ENCODE measurements around the gene SLC2A8. TPM values are rescaled to one million over a fixed set of nuclear protein-coding genes. Genes with fewer than 3 reads are reported as not detected.
A peak's percentile ranks its signal among the peaks of the same experiment; 100 is the strongest.

Gene SLC2A8
- total RNA-seq, 6 donors from 2014 or later, result 7.0 to 27.4 (median 20.2) TPM

- no peaks in the 10 kb centered on the region for H3K9me3 ChIP-seq
- DNase-seq (no peak), ATAC-seq (ENCODE audit: low FRiP score in 2 of 2) (no peak)
- no peak overlapping the region for H3K4me3 ChIP-seq
- H3K36me3 ChIP-seq, result peaks cover 39 to 99% (median 86%) of the 10 kb centered on the region in 4 donors
- H3K4me1 ChIP-seq, result no peaks in the 10 kb centered on the region
- 82 to 91% methylated on average over 12 of the region's 12 CpGs for WGBS, 2 donors
- no peak overlapping the region for H3K27ac ChIP-seq
- no peaks in the 10 kb centered on the region for H3K27me3 ChIP-seq
- no peak for TF ChIP-seq EP300 (IDR thresholded peaks at IDR 0.05)
Observed at GRCh38 chr9:127437497-127438264, 40.7 kb downstream of the SLC2A8 start.

- ATAC-seq (ENCODE audit: low FRiP score in 2 of 2) (no peak), DNase-seq (no peak)
- H3K27me3 ChIP-seq, result no peaks in the 10 kb centered on the region
- H3K27ac ChIP-seq, result no peak overlapping the region
- peaks cover 42 to 100% (median 85%) of the 10 kb centered on the region in 4 donors for H3K36me3 ChIP-seq
- WGBS, 2 donors, result 92 to 93% methylated on average over 9 of the region's 9 CpGs
- no peaks in the 10 kb centered on the region for H3K9me3 ChIP-seq
- H3K4me1 ChIP-seq, result no peaks in the 10 kb centered on the region
- TF ChIP-seq POLR2A (IDR thresholded peaks at IDR 0.05) (no peak), POLR2AphosphoS5 (IDR thresholded peaks at IDR 0.05) (no peak), CTCF (IDR thresholded peaks at IDR 0.05) (no peak), EP300 (IDR thresholded peaks at IDR 0.05) (no peak)
- H3K4me3 ChIP-seq, result no peak overlapping the region
Observed at GRCh38 chr9:127438394-127438793, 41.4 kb downstream of the SLC2A8 start.

GRCh38 chr9:127444283-127444920 is 47.4 kb downstream of the SLC2A8 start:
- Histone ChIP-seq H3K4me1 (peaks cover 6 to 15% (median 12%) of the 10 kb centered on the region in 4 donors), H3K9me3 (no peaks in the 10 kb centered on the region), H3K27me3 (no peaks in the 10 kb centered on the region), H3K27ac (no peak overlapping the region), H3K4me3 (no peak overlapping the region), H3K36me3 (peaks cover 21 to 96% (median 82%) of the 10 kb centered on the region in 4 donors)
- TF ChIP-seq POLR2A (IDR thresholded peaks at IDR 0.05) (no peak), EP300 (IDR thresholded peaks at IDR 0.05) (no peak), POLR2AphosphoS5 (IDR thresholded peaks at IDR 0.05) (no peak), CTCF (IDR thresholded peaks at IDR 0.05) (no peak)
- no peak for ATAC-seq (ENCODE audit: low FRiP score in 2 of 2)
- WGBS, 2 donors, result 88 to 91% methylated on average over 17 of the region's 17 CpGs
- no peak for DNase-seq

- DNase-seq, result no peak
- TF ChIP-seq POLR2A (IDR thresholded peaks at IDR 0.05) (no peak), EP300 (IDR thresholded peaks at IDR 0.05) (no peak)
- WGBS, 2 donors, result 86 to 93% methylated on average over 14 to 15 of the region's 15 CpGs
- peaks cover 21 to 91% (median 79%) of the 10 kb centered on the region in 4 donors for H3K36me3 ChIP-seq
- no peaks in the 10 kb centered on the region for H3K9me3 ChIP-seq
- no peaks in the 10 kb centered on the region for H3K27me3 ChIP-seq
- H3K4me1 ChIP-seq, result peaks cover 14 to 23% (median 19%) of the 10 kb centered on the region in 4 donors
- H3K4me3 ChIP-seq, result no peak overlapping the region
- ATAC-seq (ENCODE audit: low FRiP score in 2 of 2), result no peak
- no peak overlapping the region for H3K27ac ChIP-seq
Observed at GRCh38 chr9:127444921-127445850, 48.2 kb downstream of the SLC2A8 start.

GRCh38 chr9:127445851-127446712 is 49.1 kb downstream of the SLC2A8 start:
- DNase-seq (no peak), ATAC-seq (ENCODE audit: low FRiP score in 2 of 2) (no peak)
- WGBS, 2 donors, result 78 to 81% methylated on average over 4 of the region's 4 CpGs
- Histone ChIP-seq H3K36me3 (peaks cover 21 to 84% (median 73%) of the 10 kb centered on the region in 4 donors), H3K4me1 (peaks cover 17 to 30% (median 22%) of the 10 kb centered on the region in 4 donors), H3K27ac (no peak overlapping the region), H3K4me3 (no peak overlapping the region), H3K27me3 (no peaks in the 10 kb centered on the region), H3K9me3 (no peaks in the 10 kb centered on the region)
- TF ChIP-seq EP300 (IDR thresholded peaks at IDR 0.05), result no peak
- no peak for TF ChIP-seq CTCF (IDR thresholded peaks at IDR 0.05)
- peak in 1 of 4 donors; percentile 16 for TF ChIP-seq POLR2A (IDR thresholded peaks at IDR 0.05)
